ENCODE data around the gene ERVW-1. TPM values are rescaled to one million over a fixed set of nuclear protein-coding genes. Genes with fewer than 3 reads are reported as not detected.

The ERVW-1 gene
- polyA plus RNA-seq, 3 donors: not detected

GRCh38 chr7:92503767-92504166, 26.0 kb upstream of the ERVW-1 start:
- no peak overlapping the region for H3K4me3 Mint-ChIP-seq
- H3K79me2 ChIP-seq (ENCODE audit: insufficient read depth, low read length): no peaks in the 10 kb centered on the region
- no peak for DNase-seq
- no peak for TF ChIP-seq CTCF (IDR thresholded peaks at IDR 0.05)
- intact Hi-C loops (cut with micrococcal nuclease): no loop called here
- H3K27me3 Mint-ChIP-seq (ENCODE audit: low read depth in 3 of 3): no peaks in the 10 kb centered on the region
- no peaks in the 10 kb centered on the region for H3K4me1 ChIP-seq (ENCODE audit: control insufficient read depth in 1 of 2, insufficient read depth in 2 of 2, low read length in 2 of 2)
- no peaks in the 10 kb centered on the region for H3K9me3 ChIP-seq (replicated peaks in 1 of 2; ENCODE audit: control insufficient read depth in 1 of 2, insufficient read depth in 1 of 2, low read length in 2 of 2)
- no peaks in the 10 kb centered on the region for H3K27me3 ChIP-seq (ENCODE audit: control insufficient read depth in 2 of 2, insufficient read depth in 2 of 2, low read length in 2 of 2)
- no peaks in the 10 kb centered on the region for H3K4me1 Mint-ChIP-seq
- no peak overlapping the region for H2AFZ ChIP-seq (ENCODE audit: insufficient read depth, low read depth, low read length, poor library complexity, severe bottlenecking)
- H3K36me3 Mint-ChIP-seq: peaks cover 48 to 49% of the 10 kb centered on the region in 2 donors
- no peak overlapping the region for H3K4me3 ChIP-seq (replicated peaks in 1 of 3; ENCODE audit: low read depth in 2 of 3, low read length in 3 of 3)
- H3K9me3 Mint-ChIP-seq: no peaks in the 10 kb centered on the region
- H3K27ac ChIP-seq (ENCODE audit: low read depth in 1 of 2, low read length in 2 of 2): no peak overlapping the region
- no peaks in the 10 kb centered on the region for H4K20me1 ChIP-seq (ENCODE audit: insufficient read depth, low read length)
- H3K4me2 ChIP-seq (replicated peaks; ENCODE audit: extremely low read depth, low read length, poor library complexity, severe bottlenecking): no peak overlapping the region
- WGBS (ENCODE audit: insufficient coverage): 88% methylated on average over 1 of the region's 2 CpGs
- peaks cover 16 to 62% of the 10 kb centered on the region in 2 donors for H3K36me3 ChIP-seq (replicated peaks in 1 of 2; ENCODE audit: control insufficient read depth in 1 of 2, insufficient read depth in 2 of 2, low read length in 2 of 2)
- no peak overlapping the region for H3K9ac ChIP-seq (ENCODE audit: insufficient read depth, low read length, poor library complexity, severe bottlenecking)
- no peak overlapping the region for H3K27ac Mint-ChIP-seq

GRCh38 chr7:92498557-92498956, 20.8 kb upstream of the ERVW-1 start:
- H3K27me3 ChIP-seq (ENCODE audit: control insufficient read depth in 2 of 2, insufficient read depth in 2 of 2, low read length in 2 of 2): no peaks in the 10 kb centered on the region
- H3K4me3 Mint-ChIP-seq: no peak overlapping the region
- intact Hi-C loops (cut with micrococcal nuclease): no loop called here
- H3K79me2 ChIP-seq (ENCODE audit: insufficient read depth, low read length): no peaks in the 10 kb centered on the region
- H3K27ac Mint-ChIP-seq: no peak overlapping the region
- H2AFZ ChIP-seq (ENCODE audit: insufficient read depth, low read depth, low read length, poor library complexity, severe bottlenecking): no peak overlapping the region
- TF ChIP-seq CTCF (IDR thresholded peaks at IDR 0.05): no peak
- no peaks in the 10 kb centered on the region for H3K27me3 Mint-ChIP-seq (ENCODE audit: low read depth in 3 of 3)
- H3K9me3 ChIP-seq (replicated peaks in 1 of 2; ENCODE audit: control insufficient read depth in 1 of 2, insufficient read depth in 1 of 2, low read length in 2 of 2): no peaks in the 10 kb centered on the region
- no peak for DNase-seq
- no peaks in the 10 kb centered on the region for H4K20me1 ChIP-seq (ENCODE audit: insufficient read depth, low read length)
- WGBS (ENCODE audit: insufficient coverage): no CpG with 5 or more reads among the region's 2 CpGs
- H3K27ac ChIP-seq (ENCODE audit: low read depth in 1 of 2, low read length in 2 of 2): no peak overlapping the region
- H3K9me3 Mint-ChIP-seq: no peaks in the 10 kb centered on the region
- H3K4me3 ChIP-seq (replicated peaks in 1 of 3; ENCODE audit: low read depth in 2 of 3, low read length in 3 of 3): no peak overlapping the region
- no peak overlapping the region for H3K9ac ChIP-seq (ENCODE audit: insufficient read depth, low read length, poor library complexity, severe bottlenecking)
- H3K4me2 ChIP-seq (replicated peaks; ENCODE audit: extremely low read depth, low read length, poor library complexity, severe bottlenecking): no peak overlapping the region
- peaks cover 49 to 58% of the 10 kb centered on the region in 2 donors for H3K36me3 Mint-ChIP-seq
- H3K36me3 ChIP-seq (replicated peaks in 1 of 2; ENCODE audit: control insufficient read depth in 1 of 2, insufficient read depth in 2 of 2, low read length in 2 of 2): peaks cover 24 to 77% of the 10 kb centered on the region in 2 donors
- no peaks in the 10 kb centered on the region for H3K4me1 ChIP-seq (ENCODE audit: control insufficient read depth in 1 of 2, insufficient read depth in 2 of 2, low read length in 2 of 2)
- H3K4me1 Mint-ChIP-seq: no peaks in the 10 kb centered on the region

Measured in CD14-positive monocyte (primary cell).